NCI-H446 treated with DMSO at 0.1 percent for 48 hours (cell line): ENCODE measurements around the gene TSPAN14.
"Not testable (repeated sequence)": the region's sequence is repeated elsewhere in the genome, so short reads cannot be mapped to it uniquely, and the experiment has no call there.

ENCODE experiments used
- DNase-seq: peaks from one replicate; lab custom pipeline; 2025; lab: John Stamatoyannopoulos, UW

TSPAN14 gene

DNA sequence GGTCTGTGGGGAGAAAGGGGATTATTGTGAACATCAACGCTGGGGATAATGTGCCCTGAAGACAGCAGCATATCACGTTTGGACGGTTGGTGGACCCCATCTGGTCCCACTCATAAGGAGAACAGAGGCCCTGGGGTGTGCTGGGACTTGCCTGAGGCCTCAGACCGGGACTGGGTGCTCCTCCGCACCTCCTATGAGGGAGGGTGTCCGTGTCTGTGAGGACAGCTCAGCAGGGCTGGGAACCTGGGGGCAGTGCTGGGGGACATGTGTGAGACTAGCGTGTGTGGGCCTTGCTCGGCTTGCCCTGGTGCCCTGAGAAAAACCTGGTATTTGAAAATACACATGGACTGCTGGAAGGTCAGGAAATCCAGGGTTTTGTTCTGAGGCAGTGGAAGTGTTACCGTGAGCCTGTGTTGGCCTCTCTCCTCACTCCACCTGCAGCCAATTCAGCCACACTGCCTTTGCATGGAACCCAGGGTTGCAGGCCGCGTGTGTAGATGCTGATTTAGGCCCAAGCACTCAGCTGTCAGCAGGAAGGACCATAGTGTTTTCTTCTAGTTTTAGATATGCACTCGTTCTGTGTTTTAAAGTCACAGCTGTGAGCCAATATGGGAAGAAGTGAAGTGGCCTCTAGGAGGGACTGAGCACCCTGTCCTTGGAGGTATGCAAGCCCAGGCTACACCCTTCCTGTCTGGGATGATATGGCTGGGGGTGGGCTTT is 70.2 kb downstream of the TSPAN14 start:
- no peak for DNase-seq

DNA sequence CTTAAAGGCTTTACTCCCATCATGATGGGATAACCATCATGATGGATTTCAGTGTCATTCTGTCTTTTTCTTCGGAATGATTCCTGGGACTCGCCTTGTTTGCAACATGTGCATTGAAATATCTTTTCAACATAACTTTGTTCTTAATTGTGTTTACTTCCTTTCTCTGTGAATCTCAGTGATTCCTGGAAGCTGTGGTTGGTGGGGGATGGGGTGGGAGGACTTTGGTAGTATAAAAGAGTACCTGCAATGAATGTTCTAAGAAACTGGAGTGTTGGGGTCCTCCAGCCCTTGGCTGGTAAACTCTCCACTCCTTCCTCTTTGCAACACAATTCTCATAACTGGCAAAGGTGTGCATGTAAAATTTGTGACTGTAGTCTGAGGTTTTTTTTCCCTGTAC is 72.1 kb downstream of the TSPAN14 start:
- no peak for DNase-seq

GRCh38 chr10:80526742-80527141 is 72.6 kb downstream of the TSPAN14 start:
- no peak for DNase-seq

DNA sequence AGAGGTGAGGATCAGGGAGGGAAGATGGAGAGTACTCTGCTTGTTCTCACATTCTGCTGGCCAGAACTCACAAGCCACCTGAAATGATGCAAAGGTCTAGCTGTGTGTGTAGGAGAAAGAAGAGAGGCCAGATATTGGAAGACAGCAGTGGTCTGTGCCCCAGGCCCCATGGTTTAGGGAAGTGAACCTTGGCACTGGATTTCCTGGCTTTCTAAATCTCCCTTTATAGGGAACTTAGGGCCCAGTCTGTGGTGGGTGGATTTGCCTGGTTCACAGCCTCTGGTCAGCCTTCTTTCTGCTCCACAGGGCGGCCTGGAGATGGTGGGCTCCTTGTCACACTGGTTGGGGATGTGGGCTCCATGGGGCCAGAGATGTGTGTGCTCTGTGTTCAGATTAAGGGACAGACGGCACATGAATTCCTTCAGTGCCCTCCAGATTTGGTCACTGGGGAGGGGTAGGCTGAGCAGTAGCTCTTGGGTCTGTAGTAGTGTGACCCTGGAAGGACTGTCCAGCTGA is 74.1 kb downstream of the TSPAN14 start:
- DNase-seq: no peak

DNA sequence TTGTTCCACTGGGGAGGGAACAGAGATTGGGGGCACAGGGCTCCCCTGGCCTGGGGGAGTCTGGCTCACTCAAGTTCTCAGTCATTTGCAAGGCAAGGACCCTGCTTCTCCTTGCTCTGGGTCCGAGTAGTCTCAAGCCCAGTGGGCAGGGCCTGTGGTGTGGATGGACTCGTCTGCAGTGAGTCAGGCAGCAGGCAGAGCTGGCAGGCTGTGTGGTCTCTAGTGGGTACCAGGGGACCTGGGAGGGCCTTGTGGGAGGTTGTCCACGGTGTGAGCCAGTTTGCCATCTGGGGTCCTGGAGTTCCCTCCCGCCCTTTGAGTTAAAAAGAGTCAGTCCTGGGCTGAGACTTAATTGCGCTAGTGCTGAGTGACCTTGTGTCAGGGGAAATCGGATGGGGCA is 74.8 kb downstream of the TSPAN14 start:
- DNase-seq: no peak

- DNase-seq: no peak
These were observed 75.5 kb downstream of the TSPAN14 start for GRCh38 chr10:80529604-80530003.

GRCh38 chr10:80530251-80530650 is 76.1 kb downstream of the TSPAN14 start:
- no peak for DNase-seq

DNA sequence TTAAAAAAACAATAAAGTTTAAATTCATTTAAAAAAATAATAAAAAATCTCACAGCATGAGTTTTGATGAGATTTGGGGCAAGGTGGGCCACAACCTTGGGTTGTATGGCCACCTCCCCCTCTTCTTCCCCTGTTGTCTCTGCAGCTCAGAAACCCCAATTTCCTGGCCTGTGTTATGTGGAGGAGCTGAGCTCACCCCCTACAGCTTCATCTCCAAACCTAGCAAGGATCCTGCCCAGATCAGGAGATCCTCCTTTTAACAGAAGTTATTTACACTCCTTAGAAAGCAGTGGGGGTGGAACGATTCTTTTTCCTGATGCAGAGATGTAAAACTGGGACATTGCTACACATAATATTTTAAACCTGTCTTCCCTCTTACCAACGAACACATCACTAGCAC is 76.7 kb downstream of the TSPAN14 start:
- no peak for DNase-seq

DNA sequence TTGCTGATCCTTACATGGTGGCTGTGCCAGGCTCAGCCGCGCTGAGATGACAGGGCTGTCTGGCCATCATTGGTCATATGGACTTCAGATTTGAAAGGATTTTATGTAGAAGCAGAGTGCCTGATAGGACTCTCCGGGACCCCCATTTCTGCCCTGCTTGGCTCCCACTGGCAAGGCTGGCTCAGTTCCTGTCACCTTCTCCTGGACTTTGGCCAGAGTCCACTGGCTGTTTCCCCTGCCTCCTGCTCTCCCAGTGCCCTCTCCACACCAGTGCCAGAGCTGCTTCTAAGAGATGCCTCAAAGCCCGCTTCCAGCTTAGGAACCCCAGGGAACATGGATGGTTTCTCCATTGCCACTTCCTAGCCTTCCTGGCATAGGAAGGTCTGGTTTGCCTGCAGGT is 78.5 kb downstream of the TSPAN14 start:
- DNase-seq: no peak

GRCh38 chr10:80534059-80534458 is 79.9 kb downstream of the TSPAN14 start:
- DNase-seq: not testable (repeated sequence)

DNA sequence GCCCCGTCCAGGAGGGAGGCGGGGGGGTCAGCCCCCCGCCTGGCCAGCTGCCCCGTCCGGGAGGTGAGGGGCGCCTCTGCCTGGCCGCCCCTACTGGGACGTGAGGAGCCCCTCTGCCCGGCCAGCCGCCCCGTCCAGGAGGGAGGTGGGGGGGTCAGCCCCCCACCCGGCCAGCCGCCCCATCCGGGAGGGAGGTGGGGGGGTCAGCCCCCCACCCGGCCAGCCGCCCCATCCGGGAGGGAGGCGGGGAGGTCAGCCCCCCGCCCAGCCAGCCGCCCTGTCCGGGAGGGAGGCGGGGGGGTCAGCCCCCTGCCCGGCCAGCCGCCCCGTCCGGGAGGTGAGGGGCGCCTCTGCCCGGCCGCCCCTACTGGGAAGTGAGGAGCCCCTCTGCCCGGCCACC is 80.5 kb downstream of the TSPAN14 start:
- not testable (repeated sequence) for DNase-seq

DNA sequence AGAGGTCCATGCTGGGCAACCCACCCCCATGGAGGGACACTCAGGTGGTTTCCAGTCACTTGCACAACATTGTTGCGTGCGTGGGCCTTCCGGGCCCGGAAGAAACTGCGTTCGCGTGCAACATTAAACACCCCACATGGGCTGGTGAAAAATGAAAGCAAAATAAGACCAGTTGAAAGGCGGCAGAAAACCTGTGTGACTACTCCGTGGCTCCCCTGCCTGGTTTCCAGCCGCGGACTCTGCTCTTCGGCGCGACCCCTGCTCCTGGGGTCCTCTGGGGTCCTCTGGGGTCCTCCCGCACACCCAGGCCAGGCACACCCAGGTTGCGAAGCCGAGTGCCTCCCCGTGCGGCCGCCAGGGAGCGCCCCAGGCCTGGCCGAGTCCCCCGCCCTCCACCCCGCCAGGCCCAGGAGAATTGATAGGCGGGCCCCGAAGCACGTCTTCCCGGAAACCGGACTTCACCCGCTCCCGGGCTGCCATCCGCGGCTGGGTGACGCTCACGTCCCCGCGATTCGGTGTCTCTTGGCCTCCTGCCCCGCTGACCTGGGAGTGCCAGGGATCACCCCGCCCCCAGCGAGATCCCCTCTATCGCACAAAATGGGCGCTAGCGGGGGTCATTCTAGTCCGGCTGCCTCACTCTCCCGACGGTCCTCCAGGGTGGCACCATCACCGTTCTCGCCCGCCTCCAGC is 81.7 kb downstream of the TSPAN14 start:
- DNase-seq: no peak

DNA sequence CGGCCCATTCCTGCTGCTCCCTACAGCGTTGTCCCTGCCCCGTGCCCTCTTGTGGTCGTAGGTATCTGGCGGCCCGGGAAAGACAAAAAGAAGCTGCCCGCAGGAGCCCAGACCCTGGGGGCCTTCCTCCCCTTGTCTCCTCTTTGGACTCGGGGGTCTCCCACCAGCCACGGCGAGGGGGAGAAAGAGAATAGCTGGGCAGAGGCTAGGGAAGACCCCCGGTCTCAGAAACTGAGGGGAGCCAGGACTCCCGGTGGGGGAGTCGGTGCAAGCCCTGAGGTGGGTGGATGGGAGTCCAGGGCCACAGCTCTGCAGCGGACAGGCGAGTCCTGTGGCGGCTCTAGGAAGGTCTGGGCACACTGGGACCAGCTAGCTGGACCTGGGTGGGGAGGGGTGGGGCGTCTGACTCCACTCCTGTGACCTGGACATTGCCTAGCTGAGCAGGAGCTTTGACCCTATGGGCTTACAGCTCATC is 82.3 kb downstream of the TSPAN14 start:
- no peak for DNase-seq

GRCh38 chr10:80537086-80537735 is 83.1 kb downstream of the TSPAN14 start:
- DNase-seq: no peak

DNA sequence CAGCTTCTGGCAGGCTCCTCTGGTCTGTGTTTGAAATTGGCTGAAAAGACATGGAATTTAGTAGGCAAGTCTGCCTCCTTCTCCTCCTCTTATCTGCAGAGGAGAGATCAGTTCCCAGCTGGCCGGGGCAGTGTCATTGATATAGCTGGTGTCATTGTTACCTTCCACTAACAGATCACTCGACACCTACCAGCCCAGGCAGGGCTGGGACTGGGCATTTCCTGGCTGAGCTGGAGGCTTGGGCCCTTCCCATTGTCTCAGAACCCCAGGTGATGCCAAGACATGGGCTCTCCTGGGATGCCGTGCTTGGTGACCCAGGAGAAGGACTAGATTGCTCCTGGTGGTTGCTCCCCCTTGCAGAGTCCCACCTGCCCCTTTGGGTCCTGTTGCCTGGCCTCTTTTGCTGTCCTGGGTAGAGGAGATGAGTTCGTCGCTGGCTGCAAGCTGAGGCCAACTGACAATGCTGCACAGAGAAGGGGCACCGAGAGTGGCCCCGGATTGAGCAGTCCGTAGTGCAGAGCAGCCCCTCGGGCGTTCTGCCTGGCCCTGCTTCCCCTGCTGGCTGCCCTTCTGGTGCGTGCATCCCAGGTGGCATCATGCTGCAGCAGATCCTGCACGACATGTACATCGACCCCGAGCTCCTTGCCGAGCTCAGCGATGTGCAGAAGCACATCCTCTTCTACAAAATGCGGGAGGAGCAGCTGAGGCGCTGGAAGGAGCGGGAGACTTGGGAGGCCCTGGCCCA is 83.8 kb downstream of the TSPAN14 start, which contains the start of gene SH2D4B:
SH2D4B (plus strand) TSS at position 167 of the 745 bp plus-strand sequence; CDS start at position 597, 430 bp downstream.
- DNase-seq: no peak

- DNase-seq: no peak
These were observed 84.5 kb downstream of the TSPAN14 start for GRCh38 chr10:80538481-80539185.

- DNase-seq: no peak
These were observed 85.4 kb downstream of the TSPAN14 start for GRCh38 chr10:80539421-80540031.

GRCh38 chr10:80540136-80540535 is 86.0 kb downstream of the TSPAN14 start:
- DNase-seq: no peak

GRCh38 chr10:80540618-80540980 is 86.5 kb downstream of the TSPAN14 start:
- DNase-seq: no peak

- DNase-seq: no peak
These were observed 87.1 kb downstream of the TSPAN14 start for GRCh38 chr10:80540981-80541750.
